A673 (cell line): ENCODE measurements around the gene DNAJC12. TPM values are rescaled to one million over a fixed set of nuclear protein-coding genes. Genes with fewer than 3 reads are reported as not detected.
A peak's percentile ranks its signal among the peaks of the same experiment; 100 is the strongest.

Experiments
- BruUV-seq: library from RNA; stranded (reverse); fragments of 400-500 nt; replicated peaks from 2 replicates; lab custom pipeline; 2021; lab: Mats Ljungman, UMichigan
- CTCF ChIA-PET: fragments of 300-600 bp; sonication (Branson Sonifier 250); formaldehyde crosslinking; loops from one replicate; lab custom pipeline; 2022; ENCODE audit warnings: antibody characterized with exemption; lab: Charles Lee
- POLR2A ChIA-PET: fragments of 300-600 bp; sonication (Branson Sonifier 250); formaldehyde crosslinking; loops from one replicate; lab custom pipeline; 2022; ENCODE audit warnings: antibody characterized with exemption; ENCODE audit not compliant: low non-redundant PET; lab: Charles Lee
- DNase-seq: peaks from one replicate; pipeline ENCODE4 v3.0.0-alpha.2; 2015; ENCODE audit warnings: low spot score
- H3K27ac ChIP-seq: fragments of 200-600 bp; sonication (generic); 2 replicates; pipeline ENCODE4 v1.5.1; 2016; ENCODE audit warnings: mixed run types, low read depth, mild to moderate bottlenecking, mixed read lengths, antibody characterized with exemption, low read length; ENCODE audit not compliant: poor library complexity, severe bottlenecking
- H3K27me3 ChIP-seq: fragments of 200-600 bp; sonication (generic); replicated peaks from 2 replicates; pipeline ENCODE4 v1.6.1; 2017; ENCODE audit warnings: mixed run types, low read depth, mild to moderate bottlenecking, mixed read lengths, antibody characterized with exemption, low read length; ENCODE audit not compliant: insufficient read depth, poor library complexity
- H3K36me3 ChIP-seq: fragments of 200-600 bp; sonication (generic); 2 replicates; pipeline ENCODE4 v1.6.1; 2016; ENCODE audit warnings: mixed run types, mild to moderate bottlenecking, mixed read lengths, antibody characterized with exemption, low read length; ENCODE audit not compliant: insufficient read depth, poor library complexity, severe bottlenecking
- H3K4me1 ChIP-seq: fragments of 200-600 bp; sonication (generic); 2 replicates; pipeline ENCODE4 v1.6.1; 2017; ENCODE audit warnings: mixed run types, mild to moderate bottlenecking, mixed read lengths, antibody characterized with exemption, low read length; ENCODE audit not compliant: insufficient read depth, poor library complexity, severe bottlenecking
- H3K4me3 ChIP-seq: fragments of 200-600 bp; sonication (generic); 2 replicates; pipeline ENCODE4 v1.5.1; 2016; ENCODE audit warnings: low read depth, mixed run types, mild to moderate bottlenecking, mixed read lengths, low read length; ENCODE audit not compliant: poor library complexity, severe bottlenecking
- H3K9me3 ChIP-seq: fragments of 200-600 bp; sonication (generic); 2 replicates; pipeline ENCODE4 v1.6.1; 2016; ENCODE audit warnings: mixed run types, low read depth, mild to moderate bottlenecking, mixed read lengths, antibody characterized with exemption, low read length; ENCODE audit not compliant: poor library complexity, severe bottlenecking
- EZH2 ChIP-seq: fragments of 200-600 bp; sonication (generic); IDR thresholded peaks from 2 replicates; pipeline ENCODE4 v1.6.1; 2017; ENCODE audit warnings: borderline replicate concordance, low read depth, mild to moderate bottlenecking, mixed read lengths, antibody characterized with exemption, low read length; ENCODE audit not compliant: poor library complexity, severe bottlenecking
- intact Hi-C: fragments of 100-400 bp; cut with micrococcal nuclease; formaldehyde crosslinking; loops from one replicate; pipeline ENCODE4 v1.10.0; 2022; ENCODE audit not compliant: unreplicated experiment
- total RNA-seq: library from RNA; stranded (reverse); gene quantifications from 2 replicates; pipeline ENCODE4 v1.2.3, GENCODE V29; 2021
- TF ChIP-seq, protein P1 (sequence below): fragments of 300-800, 200-600 bp; sonication (generic); conservative IDR thresholded peaks from 2 replicates; pipeline ENCODE4 v1.5.1; 2017; ENCODE audit warnings: low read depth, mild to moderate bottlenecking, antibody characterized with exemption, low read length, moderate library complexity, mixed read lengths

DNAJC12 gene
- total RNA-seq, 1 experiment from 2014 or later = 182 TPM

DNA sequence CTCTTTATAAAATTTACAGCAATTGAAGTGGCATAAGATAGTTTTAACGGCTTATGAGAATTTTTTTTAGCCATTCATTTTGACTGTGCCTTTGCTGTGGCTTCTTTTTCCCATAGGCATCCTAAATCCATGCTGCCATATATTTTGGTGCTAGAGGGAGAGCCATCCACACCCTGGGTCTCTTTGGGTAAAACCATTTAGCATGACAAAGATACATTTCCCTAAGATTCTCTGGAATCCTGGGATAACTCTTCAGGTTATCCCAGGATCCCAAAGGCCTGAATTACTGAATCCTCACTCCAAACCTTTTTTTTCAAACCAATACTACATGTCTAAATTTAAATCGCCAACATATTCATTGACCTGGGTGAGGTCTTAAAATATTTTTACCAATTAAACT, 28.9 kb downstream of the DNAJC12 start:
- Histone ChIP-seq H3K36me3 (peaks cover 65% of the 10 kb centered on the region), H3K4me1 (peaks cover 3% of the 10 kb centered on the region), H3K27ac (no peak overlapping the region), H3K9me3 (peaks cover 6% of the 10 kb centered on the region), H3K4me3 (no peak overlapping the region), H3K27me3 (no peaks in the 10 kb centered on the region)
- intact Hi-C loops = no loop called here
- CTCF ChIA-PET = no interaction called here
- no TSS peak for BruUV-seq
- TF ChIP-seq EZH2 = no peak
- TF ChIP-seq, protein P1, sequence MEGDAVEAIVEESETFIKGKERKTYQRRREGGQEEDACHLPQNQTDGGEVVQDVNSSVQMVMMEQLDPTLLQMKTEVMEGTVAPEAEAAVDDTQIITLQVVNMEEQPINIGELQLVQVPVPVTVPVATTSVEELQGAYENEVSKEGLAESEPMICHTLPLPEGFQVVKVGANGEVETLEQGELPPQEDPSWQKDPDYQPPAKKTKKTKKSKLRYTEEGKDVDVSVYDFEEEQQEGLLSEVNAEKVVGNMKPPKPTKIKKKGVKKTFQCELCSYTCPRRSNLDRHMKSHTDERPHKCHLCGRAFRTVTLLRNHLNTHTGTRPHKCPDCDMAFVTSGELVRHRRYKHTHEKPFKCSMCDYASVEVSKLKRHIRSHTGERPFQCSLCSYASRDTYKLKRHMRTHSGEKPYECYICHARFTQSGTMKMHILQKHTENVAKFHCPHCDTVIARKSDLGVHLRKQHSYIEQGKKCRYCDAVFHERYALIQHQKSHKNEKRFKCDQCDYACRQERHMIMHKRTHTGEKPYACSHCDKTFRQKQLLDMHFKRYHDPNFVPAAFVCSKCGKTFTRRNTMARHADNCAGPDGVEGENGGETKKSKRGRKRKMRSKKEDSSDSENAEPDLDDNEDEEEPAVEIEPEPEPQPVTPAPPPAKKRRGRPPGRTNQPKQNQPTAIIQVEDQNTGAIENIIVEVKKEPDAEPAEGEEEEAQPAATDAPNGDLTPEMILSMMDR = no peak
- POLR2A ChIA-PET = no interaction called here
- DNase-seq = no peak

GRCh38 chr10:67808704-67809103, 29.3 kb downstream of the DNAJC12 start:
- H3K4me3 ChIP-seq = no peak overlapping the region
- POLR2A ChIA-PET = no interaction called here
- no peaks in the 10 kb centered on the region for H3K27me3 ChIP-seq
- intact Hi-C loops = no loop called here
- peaks cover 2% of the 10 kb centered on the region for H3K9me3 ChIP-seq
- peaks cover 6% of the 10 kb centered on the region for H3K4me1 ChIP-seq
- DNase-seq = no peak
- peaks cover 65% of the 10 kb centered on the region for H3K36me3 ChIP-seq
- BruUV-seq = no TSS peak
- peak overlapping the region; percentile 17 for H3K27ac ChIP-seq
- no peak for TF ChIP-seq EZH2
- TF ChIP-seq, protein P1 = no peak
- CTCF ChIA-PET = no interaction called here

DNA sequence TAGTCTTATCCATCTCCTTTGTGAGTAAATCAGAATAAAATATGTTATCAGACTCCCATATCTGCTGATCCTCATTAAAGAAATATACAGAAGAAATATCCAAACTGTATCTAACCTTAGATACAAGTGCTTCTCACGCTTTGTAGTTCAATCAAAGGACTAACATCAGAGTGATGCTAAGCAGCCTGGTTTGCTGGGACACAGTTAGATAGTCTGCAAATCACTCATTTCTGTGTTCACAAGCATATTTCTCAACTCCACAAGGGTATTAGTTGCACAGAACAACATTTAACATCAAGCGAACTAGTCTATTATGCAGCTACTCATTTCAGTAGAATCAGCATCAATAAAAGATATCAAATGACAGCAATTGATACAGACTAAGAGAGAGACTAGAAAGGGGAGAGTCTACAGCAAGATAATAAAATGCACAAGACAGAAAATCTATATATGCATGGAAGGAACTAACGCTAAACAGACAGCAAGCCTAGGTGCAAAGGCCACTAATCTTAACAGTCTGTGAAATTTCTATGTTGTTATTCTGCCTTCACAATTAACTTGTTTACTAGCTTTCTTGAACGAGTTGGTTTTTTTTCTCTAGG, 30.0 kb downstream of the DNAJC12 start:
- Histone ChIP-seq H3K36me3 (peaks cover 65% of the 10 kb centered on the region), H3K27ac (peak overlapping the region; percentile 17), H3K4me3 (no peak overlapping the region), H3K4me1 (peaks cover 12% of the 10 kb centered on the region), H3K27me3 (no peaks in the 10 kb centered on the region), H3K9me3 (no peaks in the 10 kb centered on the region)
- POLR2A ChIA-PET = no interaction called here
- intact Hi-C loops = no loop called here
- CTCF ChIA-PET = no interaction called here
- TF ChIP-seq, protein P1 = no peak
- TF ChIP-seq EZH2 = no peak
- BruUV-seq = no TSS peak
- DNase-seq = no peak
